ENCODE measurements around the gene FHIT. TPM values are rescaled to one million over a fixed set of nuclear protein-coding genes. Genes with fewer than 3 reads are reported as not detected.

Gene FHIT
- total RNA-seq, 1 donor from 2014 or later: 26.0 TPM

DNA sequence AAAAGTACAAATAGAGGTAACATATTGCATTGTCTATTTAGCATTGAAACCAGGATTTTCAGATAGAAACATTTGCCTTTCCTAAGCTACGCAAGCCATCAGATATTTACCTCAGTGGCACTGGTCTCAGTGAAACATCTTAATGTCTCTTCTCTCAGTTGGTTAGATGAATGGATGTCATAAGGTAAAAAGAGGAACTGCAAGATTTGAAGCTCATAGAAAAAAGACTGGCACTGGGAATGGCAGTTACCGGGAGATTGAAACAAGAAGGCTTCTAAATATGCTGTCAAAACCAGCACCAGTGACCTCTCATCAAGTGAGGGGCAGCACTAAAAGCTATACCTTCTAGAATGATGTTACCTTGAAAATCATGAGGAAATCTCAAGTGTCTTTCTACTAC is 486.4 kb downstream of the FHIT start:
- DNase-seq (ENCODE audit: low spot score): no peak

DNA sequence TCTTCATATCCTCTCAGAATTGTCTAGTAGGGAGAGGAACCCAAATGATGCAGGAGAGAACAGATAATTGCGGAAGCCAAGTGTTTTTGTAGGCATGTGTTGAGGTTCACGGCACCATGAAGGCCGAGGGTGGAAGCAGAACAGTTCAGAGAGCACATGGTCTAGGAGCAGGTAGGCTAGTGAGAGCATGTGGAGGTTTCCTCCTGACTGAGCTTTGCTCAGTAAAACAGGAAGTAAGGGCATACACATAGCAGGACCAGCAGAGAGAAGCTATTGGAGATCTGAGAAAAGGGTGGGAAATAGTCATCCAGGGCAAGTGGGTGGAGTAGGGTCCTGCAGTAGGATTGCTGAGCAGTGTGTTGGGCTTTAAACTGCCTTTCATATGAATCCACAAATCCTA is 491.1 kb downstream of the FHIT start:
- DNase-seq (ENCODE audit: low spot score): no peak

DNA sequence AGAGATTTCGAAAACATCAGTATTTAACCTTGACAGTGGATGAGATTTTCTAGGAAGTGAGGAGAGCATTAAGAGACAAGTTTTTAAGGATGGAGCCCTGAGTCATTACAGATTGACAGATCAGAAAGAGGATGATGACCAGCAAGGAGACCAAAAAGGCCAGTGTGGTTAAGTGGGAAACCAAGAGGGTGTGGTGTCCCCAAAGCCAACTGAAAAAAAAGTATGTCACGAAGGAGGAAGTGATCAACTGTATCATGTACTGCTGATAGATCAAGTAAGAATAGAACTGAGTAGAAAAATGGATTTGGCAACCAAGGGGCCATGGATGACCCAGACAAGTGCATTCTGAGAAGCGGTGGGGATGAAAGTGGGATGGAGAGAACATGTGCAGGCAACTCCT is 491.8 kb downstream of the FHIT start:
- no peak for DNase-seq (ENCODE audit: low spot score)

DNA sequence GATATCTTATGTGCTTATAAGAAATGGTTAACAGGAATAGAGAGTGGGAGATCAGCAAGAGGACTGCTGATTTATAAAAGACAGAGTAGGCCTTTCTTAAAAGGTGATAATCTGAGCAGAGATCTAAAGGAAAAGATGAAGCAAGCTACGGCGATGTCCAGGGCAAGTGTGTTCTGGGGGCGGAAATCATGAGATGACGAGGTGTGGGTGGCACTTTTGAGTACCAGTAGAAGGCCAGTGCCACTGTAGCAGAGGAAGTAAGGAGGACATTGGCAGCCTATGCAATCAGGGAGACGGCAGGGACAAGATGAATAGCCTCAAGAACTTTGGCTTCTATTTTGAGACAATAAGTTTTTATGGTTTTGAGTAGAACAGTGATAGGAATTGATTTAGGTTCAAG is 492.4 kb downstream of the FHIT start:
- DNase-seq (ENCODE audit: low spot score): no peak

DNA sequence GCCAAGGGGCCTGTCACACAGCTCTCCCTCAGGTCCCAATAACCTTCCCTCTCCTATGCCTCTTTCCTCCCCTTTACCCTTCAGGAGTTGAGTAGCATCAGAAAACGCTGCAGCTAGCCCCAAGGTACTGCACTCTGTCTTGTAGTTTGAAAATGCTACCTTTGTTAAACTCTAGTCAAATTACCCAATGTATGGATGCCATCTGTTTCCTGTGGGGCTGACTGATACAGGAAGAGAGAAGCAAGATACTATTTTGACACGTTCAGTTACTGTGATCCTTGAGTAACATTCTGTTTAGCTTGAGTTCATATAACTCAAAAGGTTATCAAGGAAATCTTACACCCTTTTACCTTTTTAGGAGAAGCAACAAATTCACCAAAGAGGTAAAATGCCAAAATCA is 493.1 kb downstream of the FHIT start:
- DNase-seq (ENCODE audit: low spot score): no peak

DNA sequence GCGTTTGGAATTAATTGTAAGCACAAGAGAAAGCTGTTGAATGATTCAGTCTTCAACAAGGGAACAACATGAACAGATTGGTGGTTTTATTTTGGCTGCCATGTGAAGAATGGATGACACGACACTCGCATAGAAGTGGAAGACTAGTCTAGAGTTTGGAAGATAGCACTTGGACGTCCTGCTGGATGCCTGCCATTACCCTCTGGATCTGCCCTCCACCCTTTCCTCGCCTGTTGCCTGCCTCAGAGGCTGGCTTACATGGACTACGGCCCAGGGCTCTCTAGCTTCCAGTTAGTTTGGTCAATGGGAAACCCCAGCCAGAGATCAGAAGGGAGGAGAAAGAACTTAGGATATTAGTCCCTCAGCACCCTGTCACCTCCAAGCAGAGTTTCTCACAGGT is 493.5 kb downstream of the FHIT start:
- no peak for DNase-seq (ENCODE audit: low spot score)

DNA sequence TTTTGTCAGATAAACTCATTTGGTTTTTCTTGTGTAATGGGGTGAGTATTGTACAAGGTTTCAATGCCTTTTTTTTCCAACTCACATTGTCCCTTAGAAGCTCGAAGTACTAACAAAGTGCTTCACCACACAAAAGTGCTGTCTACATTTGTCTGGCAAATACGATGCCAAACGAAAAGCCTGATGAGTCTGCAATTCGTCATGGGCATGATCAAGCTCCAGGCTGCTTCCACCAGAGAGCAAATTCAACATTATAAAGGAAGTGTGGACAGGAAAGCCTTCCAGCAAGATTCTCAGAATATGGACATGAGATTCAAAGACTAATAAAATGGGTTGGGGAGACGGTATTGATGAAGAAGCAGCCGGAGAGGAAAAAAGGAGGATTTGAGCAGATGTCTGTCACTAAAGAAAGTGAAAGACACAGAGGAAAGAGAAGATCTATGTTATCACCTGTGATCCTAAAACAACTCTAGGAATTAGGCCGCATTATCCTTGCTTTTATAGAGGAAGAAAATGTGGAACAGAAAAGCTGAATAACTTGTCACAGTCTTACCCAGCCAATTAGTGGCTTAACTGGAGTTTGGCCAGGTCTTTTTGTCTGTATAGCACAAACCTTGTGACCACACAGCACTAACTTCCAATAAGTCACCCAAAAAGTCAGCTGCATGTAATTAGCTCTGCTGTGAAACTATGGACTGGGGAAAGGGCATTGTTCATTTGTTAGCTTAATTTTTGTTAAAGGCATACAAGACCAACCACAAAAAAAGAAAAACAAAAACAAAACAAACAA is 494.8 kb downstream of the FHIT start:
- no peak for DNase-seq (ENCODE audit: low spot score)

DNA sequence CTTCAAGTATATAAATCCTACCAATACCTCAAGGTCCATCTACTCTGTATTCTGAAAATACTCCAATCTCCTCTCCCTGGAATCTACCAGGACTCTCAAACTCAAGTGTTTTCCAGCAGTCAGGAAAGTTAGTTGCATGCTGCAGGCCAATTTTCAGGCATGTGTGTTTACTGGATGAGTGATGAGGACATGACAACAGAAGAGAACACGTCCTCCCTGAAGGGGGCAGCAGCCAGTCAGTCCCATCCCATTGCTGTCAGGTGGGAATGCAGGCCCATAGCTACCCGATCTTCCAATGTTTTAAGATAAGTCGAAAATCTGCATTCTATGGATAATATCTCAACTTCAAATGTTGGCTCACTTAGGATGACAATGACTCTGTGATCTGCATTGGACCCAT is 496.2 kb downstream of the FHIT start:
- no peak for DNase-seq (ENCODE audit: low spot score)

DNA sequence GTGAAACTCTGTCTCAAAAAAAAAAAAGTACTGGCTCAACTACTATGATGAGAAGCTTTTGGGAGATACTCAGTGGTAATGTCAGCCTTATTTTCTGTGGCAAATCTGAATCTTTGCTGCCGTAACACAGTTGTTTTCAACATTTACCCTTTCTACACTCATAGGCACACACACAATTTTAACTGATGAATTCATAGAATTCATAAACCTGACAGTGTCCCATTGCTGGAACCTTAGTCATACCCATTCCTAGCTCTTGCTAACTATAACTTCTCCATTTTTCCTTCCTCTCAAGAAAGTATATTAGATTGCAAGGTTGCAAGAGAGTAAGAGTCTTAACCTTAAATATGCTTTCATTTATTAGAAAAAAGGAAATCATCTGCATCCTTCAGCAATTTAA is 496.6 kb downstream of the FHIT start:
- DNase-seq (ENCODE audit: low spot score): no peak

DNA sequence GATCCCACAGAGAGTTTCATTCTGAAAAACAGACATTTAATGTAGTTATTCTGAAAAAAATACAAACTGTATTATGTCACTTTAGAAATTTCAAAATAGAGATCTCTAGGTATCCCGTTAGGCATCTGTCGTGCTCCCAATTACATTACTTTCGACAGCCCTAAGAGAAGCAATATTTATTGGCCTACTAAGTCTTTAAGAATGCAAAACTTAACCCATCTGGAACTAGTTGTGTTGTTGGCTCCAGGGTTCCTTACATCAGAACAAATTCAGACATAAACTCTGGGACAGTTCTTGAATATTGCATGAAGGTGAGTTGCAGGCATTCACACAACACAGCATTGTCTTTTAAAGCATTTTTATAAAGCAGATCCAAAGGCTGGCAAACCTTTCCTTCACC is 498.4 kb downstream of the FHIT start:
- DNase-seq (ENCODE audit: low spot score): no peak

DNA sequence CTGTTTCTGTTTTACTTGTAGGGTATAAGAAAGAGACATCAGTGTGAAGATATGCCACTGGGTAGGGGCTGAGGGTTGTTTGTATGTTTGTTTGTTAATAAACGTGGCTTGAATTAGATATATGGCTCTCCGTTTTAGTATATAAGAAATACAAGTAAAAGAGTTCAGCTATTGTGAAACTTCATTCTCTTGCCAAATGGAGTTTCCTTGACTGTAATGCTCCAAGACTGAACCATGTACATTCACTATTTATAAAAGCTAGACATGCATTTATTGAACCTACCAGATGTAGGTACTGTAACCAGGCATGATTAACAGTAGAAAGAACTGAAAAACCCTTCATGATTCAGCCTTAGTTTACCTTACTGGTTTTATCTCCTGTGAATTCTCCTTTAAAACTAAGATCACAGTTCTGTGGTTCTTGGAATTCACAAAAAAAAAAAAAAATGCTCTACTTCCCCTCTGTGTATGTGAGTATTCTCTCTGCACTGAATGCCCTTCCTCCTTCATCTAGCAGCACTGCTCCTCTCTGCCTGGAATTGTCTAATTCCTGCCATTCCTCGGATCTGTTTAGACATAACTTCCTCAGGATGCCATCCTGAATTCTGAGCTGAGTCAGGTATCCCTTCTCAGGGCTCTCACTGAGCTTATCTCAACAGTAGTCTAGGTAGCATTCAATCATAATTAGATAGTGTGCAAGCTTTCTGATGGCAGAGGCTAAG is 504.4 kb downstream of the FHIT start:
- DNase-seq (ENCODE audit: low spot score): no peak

DNA sequence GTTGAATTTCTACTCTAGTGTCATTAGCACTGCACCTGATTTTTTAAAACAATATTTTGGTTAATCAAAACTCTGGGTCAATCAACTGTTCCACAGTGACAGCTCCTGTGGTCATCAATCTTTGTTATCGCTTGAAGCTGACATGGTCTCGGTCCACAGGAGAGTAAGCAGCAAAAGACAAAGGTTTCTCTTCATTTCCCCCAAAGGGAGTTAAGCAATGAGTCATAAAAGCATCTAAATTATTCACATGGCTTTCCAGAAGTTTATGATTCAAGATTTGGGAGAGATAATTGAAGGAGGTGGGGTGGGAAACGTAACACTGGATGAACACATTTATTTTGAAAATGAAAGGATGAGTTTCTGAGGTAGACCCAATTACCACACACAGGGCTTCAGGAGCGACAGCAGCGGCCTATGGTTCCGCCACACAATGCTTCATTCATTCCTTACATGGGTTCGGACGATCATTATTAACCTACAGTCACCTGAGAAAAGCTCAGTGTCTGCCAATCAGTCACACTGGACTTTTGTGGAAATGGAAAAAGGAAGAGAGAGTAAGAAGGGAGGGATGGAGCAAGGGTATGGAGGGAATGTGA is 505.1 kb downstream of the FHIT start:
- no peak for DNase-seq (ENCODE audit: low spot score)

DNA sequence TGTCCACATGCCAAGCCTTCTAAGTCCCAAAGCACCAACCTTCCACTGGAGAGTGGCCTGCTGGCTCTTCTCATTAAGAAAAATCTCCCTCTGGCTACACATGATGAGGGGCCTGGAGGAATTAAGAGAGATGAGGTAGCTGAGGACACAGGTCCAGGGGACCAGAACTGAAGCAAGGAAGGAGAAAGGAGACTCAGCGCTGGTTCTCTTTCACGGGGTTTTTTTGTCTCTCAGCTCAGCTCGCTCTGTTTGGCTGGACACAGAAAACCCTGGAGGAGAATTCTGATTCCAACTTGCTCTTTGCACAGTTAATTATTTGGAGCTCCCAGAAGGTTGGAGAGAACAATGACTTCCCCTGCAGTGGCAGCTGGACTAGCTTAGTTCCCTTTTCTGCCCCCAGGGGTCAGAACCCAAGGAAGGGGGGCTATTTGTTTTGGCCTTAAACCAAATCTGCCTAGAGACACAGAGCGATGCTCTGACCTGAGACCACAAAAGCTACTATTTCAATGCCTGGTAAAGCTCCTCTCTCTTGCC is 507.6 kb downstream of the FHIT start:
- DNase-seq (ENCODE audit: low spot score): no peak

DNA sequence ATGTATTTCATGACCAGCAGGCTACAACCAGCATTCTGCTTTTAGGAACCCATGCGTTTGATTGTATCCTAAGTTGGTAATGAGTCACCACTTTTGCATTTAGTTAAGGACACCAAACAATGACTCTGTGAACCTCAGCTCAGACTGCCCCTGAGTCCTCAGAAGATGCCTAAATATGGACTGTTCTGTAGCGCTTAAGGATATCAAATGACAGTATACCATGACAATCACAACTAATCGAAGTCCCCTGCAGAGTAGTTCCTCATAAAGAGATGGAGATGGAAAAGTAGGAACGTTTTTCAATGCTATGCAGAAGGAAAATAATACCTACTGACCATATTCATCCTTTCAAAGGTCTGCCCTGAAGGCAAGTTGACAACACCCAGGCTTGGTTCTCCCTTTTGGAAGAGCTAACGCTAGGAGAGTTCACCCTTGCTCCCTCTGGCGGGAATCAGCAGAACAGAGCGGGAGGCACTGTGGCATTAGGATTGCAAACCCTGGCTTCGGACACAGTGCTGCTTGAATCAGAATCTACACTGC is 508.6 kb downstream of the FHIT start:
- no peak for DNase-seq (ENCODE audit: low spot score)

DNA sequence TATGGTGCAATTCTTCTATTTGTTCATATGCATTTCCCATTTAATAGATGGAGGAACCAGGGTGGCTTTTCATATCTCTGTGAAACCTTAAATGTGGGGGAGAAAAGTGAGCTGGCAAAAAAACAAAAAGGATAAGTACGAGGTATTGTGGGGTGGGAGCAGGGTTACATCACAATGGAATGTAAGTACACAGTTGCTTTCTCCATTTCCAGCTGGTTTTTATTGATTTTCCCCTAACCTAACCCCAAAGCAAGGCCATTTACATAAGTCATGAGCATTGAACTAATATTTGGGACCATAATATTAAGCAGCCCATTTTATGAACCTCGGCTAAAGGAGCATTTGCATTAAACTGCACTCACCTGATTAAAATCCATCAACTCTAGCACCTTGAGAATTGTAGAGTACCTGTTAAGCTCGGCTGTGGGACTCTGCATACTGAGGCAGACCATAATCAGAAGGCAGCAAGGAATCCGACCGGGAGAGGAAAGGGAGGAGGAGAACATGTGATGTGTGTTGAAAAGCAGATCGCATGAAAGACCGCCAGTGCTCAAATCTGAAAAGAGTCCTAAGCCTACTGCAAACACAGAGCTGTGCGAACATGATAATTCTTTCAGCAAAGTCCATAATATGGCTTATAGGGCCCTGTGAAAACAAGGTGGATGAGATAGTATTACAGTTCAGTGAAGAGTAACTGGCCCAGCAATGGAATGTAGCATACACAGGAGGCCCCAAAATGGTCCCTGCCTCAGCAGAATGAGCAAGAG is 513.4 kb downstream of the FHIT start:
- no peak for DNase-seq (ENCODE audit: low spot score)

DNA sequence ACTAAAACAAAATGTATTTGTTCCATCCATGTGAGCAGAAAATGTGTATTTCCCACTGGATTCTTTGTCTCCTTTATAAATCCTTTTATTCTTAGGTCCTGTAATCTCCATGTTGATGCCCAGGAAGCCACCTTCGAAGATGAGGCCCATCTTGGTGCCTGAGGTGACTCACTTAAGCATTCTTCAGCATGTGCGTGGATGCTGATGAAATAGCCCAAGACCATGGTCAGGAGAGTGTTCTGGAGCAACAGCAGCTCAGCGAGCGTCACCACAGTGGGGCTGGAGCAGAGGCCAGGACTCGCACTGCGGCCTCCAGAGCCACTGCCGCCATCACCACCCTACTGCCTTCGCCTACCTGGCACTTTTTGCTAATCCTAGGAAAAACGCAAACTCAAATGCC is 520.9 kb downstream of the FHIT start:
- DNase-seq (ENCODE audit: low spot score): no peak

DNA sequence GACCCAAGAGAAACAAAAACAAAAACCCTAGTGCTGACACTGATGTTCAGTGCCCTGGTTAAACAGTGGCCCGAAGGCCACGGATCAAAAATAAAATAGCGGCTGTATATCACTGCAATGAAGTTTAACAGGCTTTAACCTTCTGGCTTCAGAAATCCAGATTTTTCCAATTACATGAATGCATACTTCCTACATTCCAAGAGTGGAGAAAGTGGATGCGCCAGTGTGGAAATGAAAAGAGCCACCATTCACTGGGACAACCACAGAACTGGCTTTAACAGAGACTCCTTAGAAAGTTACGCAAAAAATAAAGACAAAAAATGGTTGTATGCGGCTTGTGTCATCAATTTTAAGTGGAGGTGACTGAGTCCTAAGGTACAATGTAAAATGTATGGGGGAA is 522.2 kb downstream of the FHIT start:
- no peak for DNase-seq (ENCODE audit: low spot score)

DNA sequence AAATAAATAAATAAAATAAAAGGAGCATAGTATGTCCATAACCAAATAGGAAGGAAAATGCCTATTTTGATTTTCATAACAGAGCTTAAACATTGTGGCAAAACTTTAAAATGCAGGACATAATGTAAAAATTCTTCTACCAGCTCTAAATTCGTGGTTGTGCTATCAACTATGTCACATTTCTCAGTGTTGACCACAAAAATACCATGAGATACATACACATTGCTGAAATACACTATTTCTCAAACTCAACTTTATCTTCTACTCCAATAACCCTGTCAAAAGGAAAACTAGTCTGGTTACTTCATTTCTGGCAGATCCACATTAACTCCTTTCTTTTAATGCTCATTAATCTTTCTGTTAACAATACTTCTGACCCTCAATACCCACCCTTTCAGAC is 523.2 kb downstream of the FHIT start:
- no peak for DNase-seq (ENCODE audit: low spot score)

DNA sequence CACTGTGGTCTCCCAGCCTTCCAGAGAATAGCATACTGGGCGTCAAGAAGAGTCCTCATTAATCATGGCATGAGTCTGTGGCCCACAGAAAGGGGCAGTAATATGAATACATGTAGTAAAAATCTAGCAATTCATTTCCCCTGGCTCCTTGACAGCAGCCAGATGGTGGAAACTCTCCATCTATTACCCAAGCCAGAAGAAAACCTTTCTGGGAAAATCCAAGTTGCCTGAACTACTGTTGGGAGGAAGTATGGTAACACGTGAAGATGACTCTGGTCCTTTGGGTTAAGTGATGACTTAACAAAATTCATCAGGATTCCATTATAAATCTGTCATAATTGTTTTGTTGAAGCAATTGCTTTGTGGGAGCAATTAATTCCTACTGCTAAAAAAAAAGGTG is 530.5 kb downstream of the FHIT start:
- no peak for DNase-seq (ENCODE audit: low spot score)

DNA sequence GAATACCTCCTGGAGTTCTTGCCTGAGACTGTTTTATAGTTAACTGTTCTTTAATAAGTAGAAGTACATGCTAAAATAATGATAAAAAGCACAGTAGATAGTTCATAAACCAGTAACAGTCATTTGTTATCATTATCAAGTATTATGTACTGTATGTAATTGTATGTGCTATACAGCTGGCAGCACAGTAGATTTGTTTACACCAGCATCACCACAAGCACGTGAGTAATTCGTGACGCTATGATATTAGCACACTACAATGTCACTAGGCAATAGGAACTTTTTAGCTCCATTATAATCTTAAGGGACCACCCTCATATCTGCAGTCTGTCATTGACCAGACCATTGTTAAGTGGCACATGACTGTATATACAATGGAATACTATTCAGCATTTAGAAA is 534.7 kb downstream of the FHIT start:
- DNase-seq (ENCODE audit: low spot score): no peak

DNA sequence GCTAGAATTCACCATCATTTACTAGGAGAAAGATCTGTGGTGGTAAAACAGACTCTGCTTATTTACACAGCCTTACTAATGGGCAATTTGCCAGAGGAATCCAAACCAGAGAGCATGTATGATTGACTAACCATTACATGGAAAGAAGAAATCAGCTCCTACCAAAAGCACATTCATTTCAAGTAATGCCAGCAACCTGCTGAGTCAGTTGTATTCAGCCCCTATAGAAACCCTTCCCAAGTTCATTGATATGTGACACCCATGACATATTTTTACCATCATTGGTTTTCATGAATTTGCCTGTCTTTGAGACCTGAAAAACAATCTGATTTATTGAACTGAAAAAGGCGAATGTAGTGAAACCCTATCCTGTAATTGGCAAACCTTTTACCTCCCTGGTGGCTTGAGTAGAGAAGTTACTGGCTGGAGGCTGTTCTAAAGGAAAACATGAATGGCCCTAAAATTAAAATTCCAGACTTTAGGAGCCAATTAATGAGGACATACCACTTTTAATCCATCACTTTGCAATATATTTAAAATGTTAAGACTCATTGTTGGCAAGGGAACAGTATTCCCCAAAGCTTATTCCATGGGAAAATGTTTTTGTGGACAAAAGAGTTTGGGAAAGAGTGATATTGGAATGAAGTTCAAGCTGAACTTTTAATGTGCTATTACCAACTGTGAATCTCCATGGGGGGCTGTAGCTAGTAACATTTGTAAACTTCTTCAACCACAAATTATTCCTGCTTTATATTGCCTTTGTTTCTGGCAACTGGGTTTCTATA is 542.9 kb downstream of the FHIT start:
- no peak for DNase-seq (ENCODE audit: low spot score)

All from ureter (tissue), 1 donor.